NCI-H2196 treated with DMSO at 0.1 percent for 48 hours (cell line): Measurements from ENCODE around the gene OR8B12.
"Not testable (repeated sequence)": the region's sequence is repeated elsewhere in the genome, so short reads cannot be mapped to it uniquely, and the experiment has no call there.

ENCODE experiments used
- DNase-seq: peaks from one replicate; lab custom pipeline; 2025; ENCODE audit not compliant: unreplicated experiment; lab: John Stamatoyannopoulos, UW

OR8B12 gene

DNA sequence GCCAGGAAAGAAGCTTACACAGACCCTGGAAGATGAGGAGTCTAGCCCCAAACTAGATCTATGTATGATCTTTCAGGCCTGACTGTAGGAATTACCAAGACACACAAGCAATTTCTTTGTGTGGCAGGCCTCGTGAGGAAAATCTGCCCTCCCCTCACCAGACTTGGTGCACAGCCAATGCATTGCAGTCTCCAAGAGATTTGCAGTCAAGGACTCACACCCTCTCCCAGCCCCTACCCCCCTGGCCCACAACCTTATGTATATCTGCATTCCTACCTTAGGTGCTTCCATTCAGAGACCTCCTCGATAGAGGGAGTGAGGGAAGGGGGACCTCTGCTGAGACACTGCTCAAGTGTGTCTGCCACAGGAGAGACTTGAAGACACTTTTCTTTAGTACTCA lies 9.8 kb downstream of the OR8B12 start:
- DNase-seq, result no peak

DNA sequence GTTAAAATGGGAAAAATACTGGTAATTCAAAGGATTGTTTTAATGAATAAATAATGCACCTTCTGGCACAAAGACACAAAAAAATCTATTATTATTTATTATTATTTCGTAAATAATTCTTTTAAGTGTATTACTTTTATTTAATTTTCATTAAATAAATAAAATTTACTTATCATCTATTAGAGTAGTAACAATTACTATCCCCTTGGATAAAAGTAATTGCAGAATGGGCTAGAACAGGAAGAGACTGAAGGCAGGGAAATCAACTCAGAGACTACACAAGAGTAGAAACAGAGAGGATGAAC lies 23.0 kb downstream of the OR8B12 start:
- no peak for DNase-seq

DNA sequence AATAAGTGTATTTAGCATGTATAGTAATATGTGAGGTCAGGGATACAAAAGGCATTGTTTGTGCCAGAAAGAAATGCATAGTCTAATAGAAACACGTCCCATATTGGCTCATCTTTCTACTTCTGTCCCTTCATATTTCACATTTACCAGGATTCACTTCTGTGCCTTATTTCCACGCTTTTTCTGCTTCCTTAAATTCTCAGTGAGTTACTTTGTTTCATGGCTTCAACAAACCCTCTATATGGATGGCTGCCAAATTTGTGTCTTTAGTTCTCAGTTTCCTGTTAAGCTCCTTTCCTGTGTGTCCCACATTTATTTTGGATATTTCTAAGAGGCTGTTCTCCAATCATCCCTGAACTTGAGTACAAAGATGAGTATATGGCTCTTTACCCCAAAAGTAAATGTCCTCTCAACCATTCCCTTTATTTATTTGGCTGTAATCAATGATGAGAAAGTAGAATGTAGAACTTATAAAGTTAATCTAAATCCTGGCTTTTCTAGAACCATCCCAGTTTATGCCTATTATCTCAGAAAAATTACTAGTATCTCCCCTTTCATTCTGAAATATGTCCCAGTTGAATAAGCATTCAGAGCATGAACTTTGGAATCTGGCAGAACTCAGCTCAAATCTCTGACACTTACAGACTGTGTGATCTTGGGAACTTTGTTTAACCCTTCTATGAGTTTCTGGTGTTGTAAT lies 23.5 kb downstream of the OR8B12 start:
- no peak for DNase-seq

DNA sequence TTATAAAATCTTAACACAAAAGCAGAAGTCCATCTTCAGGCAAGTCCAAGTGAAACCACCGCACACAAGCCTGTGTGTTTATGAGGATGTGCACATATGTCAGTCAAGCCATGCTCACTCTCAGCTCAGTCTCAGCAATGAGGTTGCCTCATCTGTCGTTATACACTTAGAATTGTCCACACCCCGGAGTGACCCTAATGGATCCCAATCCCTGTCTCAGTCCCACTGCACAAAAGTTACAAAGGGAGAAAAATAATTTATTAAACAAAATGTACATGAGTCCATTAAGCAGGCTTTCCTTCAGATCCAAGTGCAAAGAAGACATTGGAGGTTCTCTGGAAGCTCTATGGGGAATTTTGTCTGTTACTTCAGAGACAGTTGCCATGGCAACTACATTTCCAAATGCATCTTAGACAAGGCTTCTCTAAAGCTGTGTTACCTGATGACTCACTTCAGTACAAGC lies 24.4 kb downstream of the OR8B12 start:
- no peak for DNase-seq

DNA sequence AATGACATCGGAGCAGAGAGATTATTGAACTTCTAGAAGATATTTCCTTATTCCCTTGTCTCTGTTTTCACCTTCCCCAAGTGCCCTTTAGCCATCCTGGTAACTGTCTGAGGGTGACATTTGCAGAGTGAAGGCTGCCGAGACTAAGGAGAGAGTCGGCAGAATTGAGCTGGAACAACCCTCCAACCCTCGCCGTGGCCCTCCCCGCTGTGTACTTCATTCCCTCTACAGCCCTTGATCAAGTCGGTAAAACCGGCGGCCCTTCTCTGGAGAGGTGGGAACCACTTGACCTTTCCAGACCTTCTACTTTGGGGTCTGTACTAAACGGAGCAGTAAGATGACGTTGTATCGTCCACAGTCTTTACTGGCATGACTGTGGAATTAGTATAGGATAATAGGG lies 26.1 kb downstream of the OR8B12 start:
- DNase-seq, result no peak

DNA sequence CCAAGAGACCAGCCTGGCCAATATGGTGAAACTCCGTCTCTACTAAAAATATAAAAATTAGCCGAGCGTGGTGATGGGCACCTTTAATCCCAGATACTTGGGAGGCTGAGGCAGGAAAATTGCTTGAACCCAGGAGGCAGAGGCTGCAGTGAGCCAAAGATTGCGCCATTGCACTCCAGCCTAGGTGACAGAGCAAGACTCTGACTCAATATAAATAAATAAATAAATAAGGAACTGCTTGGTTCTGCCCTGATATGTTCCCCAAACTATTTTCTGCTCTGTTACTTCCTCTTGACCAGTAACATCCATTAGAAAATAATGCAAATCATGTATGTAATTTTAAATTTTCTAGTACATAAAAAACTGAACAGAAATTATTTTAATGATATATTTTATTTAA lies 28.8 kb downstream of the OR8B12 start:
- DNase-seq, result not testable (repeated sequence)

DNA sequence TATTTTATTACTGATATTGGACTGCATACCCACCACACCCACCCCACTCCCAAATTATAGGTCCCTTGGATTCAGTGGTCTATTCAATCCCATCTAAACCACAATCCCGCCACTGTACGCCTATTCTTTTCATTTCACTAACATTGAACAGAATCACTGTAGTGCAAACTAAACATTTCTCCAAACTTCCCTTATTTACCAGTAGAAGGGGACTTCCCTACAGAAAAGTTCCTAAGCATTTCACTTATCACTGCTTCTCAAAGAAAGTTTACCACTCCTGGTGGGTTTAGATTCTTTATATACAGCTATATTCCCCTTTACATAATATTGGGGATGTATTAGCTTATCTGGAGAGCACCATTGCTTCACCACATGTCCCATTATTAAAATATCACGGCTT lies 29.3 kb downstream of the OR8B12 start:
- no peak for DNase-seq

DNA sequence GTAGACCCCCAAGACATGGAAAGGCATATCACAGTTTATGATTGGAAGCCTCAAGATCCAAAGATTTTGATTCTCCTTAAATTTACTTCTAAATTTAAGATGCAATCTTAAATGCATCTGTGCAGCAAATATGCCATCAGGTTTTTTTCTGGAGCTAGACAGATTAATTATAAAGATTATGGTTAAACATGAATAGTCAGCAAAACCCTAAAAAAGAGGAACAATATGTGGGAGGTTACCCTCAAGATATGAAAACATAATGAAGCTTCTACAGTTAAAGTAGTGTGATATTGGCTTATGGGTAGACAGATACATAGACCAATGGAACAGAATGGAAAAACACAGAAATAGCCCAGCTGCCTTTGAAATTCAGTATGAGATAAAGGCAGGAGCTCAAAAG lies 31.7 kb downstream of the OR8B12 start:
- DNase-seq, result no peak

DNA sequence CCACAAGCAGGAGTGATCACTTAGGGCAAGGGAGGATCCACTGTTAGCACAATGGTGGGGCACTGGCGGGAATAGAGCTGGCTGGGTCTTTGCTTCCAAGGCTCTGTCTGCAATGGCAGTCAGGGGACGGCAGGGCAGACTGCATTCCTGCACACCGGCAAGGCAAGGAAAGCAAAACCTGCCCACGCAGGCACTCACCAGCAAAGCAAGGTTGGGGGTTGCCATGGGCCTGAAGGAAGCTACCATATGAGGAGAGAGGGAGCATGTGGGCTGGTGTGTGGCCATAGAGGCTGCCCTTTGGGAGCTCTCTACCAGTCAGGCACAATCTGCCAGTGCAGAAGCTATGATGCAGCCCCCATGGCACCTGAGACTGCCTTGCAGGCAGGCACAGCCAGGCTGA lies 33.2 kb downstream of the OR8B12 start:
- no peak for DNase-seq

DNA sequence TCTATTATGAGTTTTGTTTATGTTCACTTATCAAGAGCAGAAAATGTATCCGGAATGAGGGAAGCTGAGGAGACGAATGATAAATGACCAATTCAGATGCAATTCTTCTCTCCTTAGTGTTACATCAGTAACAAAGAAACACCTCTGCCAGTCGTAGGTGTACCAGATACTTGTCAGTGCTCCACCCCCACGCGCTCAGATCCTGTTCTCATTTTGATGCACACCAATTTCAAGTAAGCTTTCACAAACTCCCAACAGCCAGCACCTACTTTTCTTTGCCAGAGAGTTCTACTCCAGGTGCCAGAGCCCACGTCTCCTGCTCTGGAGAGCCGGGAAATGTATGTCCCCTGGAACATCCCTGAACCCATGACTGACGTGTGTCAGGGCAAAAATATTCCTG lies 43.7 kb downstream of the OR8B12 start:
- DNase-seq, result no peak

DNA sequence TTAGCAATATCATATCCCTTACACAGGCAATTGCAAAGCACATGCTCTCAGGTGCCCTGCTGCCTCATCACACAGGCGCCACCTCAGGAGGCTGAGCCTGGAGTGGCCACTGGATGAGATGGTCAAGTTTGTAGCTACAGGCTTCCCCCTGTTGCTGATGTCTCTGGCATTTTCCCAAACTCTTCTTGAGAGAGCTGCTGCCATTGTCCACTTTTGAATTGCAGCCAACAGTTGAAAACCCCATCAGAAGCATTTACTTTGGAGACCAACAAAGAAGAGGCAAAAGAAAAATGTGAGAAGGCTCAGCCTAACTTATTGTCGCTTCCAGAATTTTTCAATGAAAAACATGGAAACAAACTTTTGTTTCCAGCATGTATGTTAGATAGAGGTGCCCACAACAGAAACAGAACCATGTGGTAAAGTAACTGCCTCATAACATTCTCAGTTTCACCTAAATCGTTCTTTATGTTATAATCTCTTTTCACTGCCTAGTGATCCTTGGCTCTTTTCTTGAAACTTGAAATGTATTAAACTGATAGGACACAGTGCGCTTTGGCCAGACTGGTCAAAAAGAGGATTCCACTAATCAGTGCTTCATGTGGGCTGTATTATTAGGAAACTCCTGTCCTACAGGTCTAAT lies 50.3 kb downstream of the OR8B12 start:
- no peak for DNase-seq
